ENCODE measurements around the gene SLX4IP. TPM values are rescaled to one million over a fixed set of nuclear protein-coding genes. Genes with fewer than 3 reads are reported as not detected.

Gene SLX4IP
- total RNA-seq, 1 experiment from 2014 or later = 11.1 TPM

- TF ChIP-seq CTCF (IDR thresholded peaks at IDR 0.05 in 2 of 3, conservative IDR thresholded peaks at IDR 0.05 in 1 of 3; ENCODE audit: borderline replicate concordance in 1 of 3, insufficient read depth in 1 of 3, low read depth in 2 of 3, low read length in 2 of 3) = no peak
- peak; percentile 40 for TF ChIP-seq YY1 (IDR thresholded peaks at IDR 0.05; ENCODE audit: extremely low read depth, insufficient replicate concordance, low read depth, low read length)
Measured at GRCh38 chr20:10521068-10521831, 86.1 kb downstream of the SLX4IP start (continued).

DNA sequence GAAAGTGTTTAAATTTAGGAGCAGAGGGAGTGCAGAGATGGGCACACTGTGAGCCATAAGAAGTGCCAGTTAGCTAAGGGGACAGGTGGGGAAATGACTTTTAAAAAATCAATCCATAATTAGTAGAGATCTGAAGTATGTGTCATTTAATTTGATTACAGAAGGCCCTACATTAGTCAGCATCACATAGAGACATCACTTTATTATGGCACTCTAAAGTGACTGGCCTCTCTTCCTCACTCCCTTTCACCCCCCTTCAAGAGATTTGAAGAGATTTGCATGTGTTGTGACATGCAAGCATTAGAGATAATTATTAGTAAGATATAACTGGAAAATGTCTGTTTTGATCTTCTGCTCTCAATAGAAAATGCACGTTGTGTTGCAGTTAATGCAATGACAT lies 86.7 kb downstream of the SLX4IP start:
- ChIA-PET POLR2A (interaction anchor here (0.7 to 1.5 kb wide), 3 partner anchors 13 to 87 kb away, joined by 3 to 5 read pairs (median 3); partner anchors contain the start of genes MKKS and SLX4IP), RAD21 (ENCODE audit: low non-redundant PET in 1 of 2, low total read pairs in 2 of 2, uncharacterized antibody in 2 of 2, unreplicated experiment in 2 of 2) (no interaction called here), CTCF (no interaction called here)
- no peak overlapping the region for H2AFZ ChIP-seq (ENCODE audit: low read depth, low read length, poor library complexity, severe bottlenecking)
- H3K9me2 ChIP-seq (ENCODE audit: insufficient read depth) = no peaks in the 10 kb centered on the region
- no peaks in the 10 kb centered on the region for H3K79me2 ChIP-seq (ENCODE audit: insufficient read depth, low read length)
- TF ChIP-seq CEBPB (IDR thresholded peaks at IDR 0.05; ENCODE audit: low read depth) (no peak), SRF (IDR thresholded peaks at IDR 0.05; ENCODE audit: low read depth) (no peak), TCF7L2 (IDR thresholded peaks at IDR 0.05; ENCODE audit: borderline replicate concordance, extremely low read depth, insufficient read depth, insufficient read length) (no peak), CTCF (IDR thresholded peaks at IDR 0.05 in 2 of 3, conservative IDR thresholded peaks at IDR 0.05 in 1 of 3; ENCODE audit: borderline replicate concordance in 1 of 3, insufficient read depth in 1 of 3, low read depth in 2 of 3, low read length in 2 of 3) (no peak), EGR1 (IDR thresholded peaks at IDR 0.05; ENCODE audit: low read depth) (no peak), SIN3A (IDR thresholded peaks at IDR 0.05; ENCODE audit: low read depth) (no peak), ZNF274 (IDR thresholded peaks at IDR 0.05; ENCODE audit: low read depth, low read length) (no peak), ZBTB33 (IDR thresholded peaks at IDR 0.05; ENCODE audit: extremely low read depth, insufficient replicate concordance, low read length) (no peak)
- TF ChIP-seq, protein P1, sequence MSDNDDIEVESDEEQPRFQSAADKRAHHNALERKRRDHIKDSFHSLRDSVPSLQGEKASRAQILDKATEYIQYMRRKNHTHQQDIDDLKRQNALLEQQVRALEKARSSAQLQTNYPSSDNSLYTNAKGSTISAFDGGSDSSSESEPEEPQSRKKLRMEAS (IDR thresholded peaks at IDR 0.05) = no peak
- ATAC-seq (no peak), DNase-seq (ENCODE audit: low read depth, low spot score) (no peak)
- intact Hi-C loops (cut with micrococcal nuclease) = no loop called here
- H3K9me3 ChIP-seq (ENCODE audit: control insufficient read depth in 1 of 2, insufficient read depth in 1 of 2, low read depth in 1 of 2, low read length in 2 of 2) = no peaks in the 10 kb centered on the region
- no peaks in the 10 kb centered on the region for H4K20me1 ChIP-seq (ENCODE audit: insufficient read depth)
- H3K4me1 ChIP-seq (ENCODE audit: control insufficient read depth in 1 of 2, insufficient read depth in 2 of 2, low read length in 2 of 2) = peaks cover 54 to 55% of the 10 kb centered on the region in 2 experiments
- no TSS peak for BruUV-seq (replicated peaks)
- no peak overlapping the region for H3K9ac ChIP-seq (ENCODE audit: low read length)
- no peak overlapping the region for H3K27ac ChIP-seq (ENCODE audit: low read depth, low read length)
- no peak overlapping the region for H3K4me3 ChIP-seq (replicated peaks in 1 of 2; ENCODE audit: low read depth in 1 of 2, low read length in 2 of 2)
- no peaks in the 10 kb centered on the region for H3K27me3 ChIP-seq (ENCODE audit: insufficient read depth, low read length)
- no peaks in the 10 kb centered on the region for H3K36me3 ChIP-seq (ENCODE audit: control insufficient read depth in 1 of 2, insufficient read depth in 2 of 2, low read length in 2 of 2)
- H3K4me2 ChIP-seq (ENCODE audit: low read length) = peak overlapping the region; percentile 70

Measured in HCT116 (cell line).